Kidney (tissue), 11 donors: ENCODE data around the gene TTC28. TPM values are rescaled to one million over a fixed set of nuclear protein-coding genes. Genes with fewer than 3 reads are reported as not detected.
"Not testable (repeated sequence)": the region's sequence is repeated elsewhere in the genome, so short reads cannot be mapped to it uniquely, and the experiment has no call there.

Experiments
- DNase-seq, 5 donors: peaks; one replicate each; pipeline ENCODE4 v3.0.0-alpha.2; 2013 to 2020
- FAIRE-seq: peaks from 2 replicates; lab custom pipeline; 2012; peaks lifted over from hg19 to GRCh38; lab: Jason Lieb, UNC
- H3K27ac ChIP-seq, 2 donors: one replicate each; pipeline ENCODE4 v1.7.0; 2013; ENCODE audit warnings: low read depth in 2 of 2, low read length in 2 of 2, inconsistent platforms in 1 of 2
- H3K27me3 ChIP-seq: one replicate; pipeline ENCODE4 v1.7.1; 2013; ENCODE audit warnings: low read length, inconsistent platforms; ENCODE audit not compliant: control insufficient read depth, insufficient read depth
- H3K36me3 ChIP-seq, 3 donors: one replicate each; pipeline versions ENCODE4 v1.7.0 to v1.7.1; 2013; ENCODE audit warnings: low read length in 3 of 3, control low read depth in 1 of 3, inconsistent platforms in 1 of 3; ENCODE audit not compliant: insufficient read depth in 3 of 3, control insufficient read depth in 2 of 3
- H3K4me1 ChIP-seq, 3 donors: one replicate each; pipeline versions ENCODE4 v1.7.0 to v1.7.1; 2013; ENCODE audit warnings: low read length in 3 of 3, inconsistent platforms in 1 of 3, low read depth in 1 of 3; ENCODE audit not compliant: control insufficient read depth in 2 of 3, insufficient read depth in 2 of 3
- H3K4me3 ChIP-seq, 3 donors: one replicate each; pipeline versions ENCODE4 v1.7.0 to v1.8.1; 2013; ENCODE audit warnings: low read length in 3 of 3, control low read depth in 1 of 3, inconsistent platforms in 1 of 3
- H3K9ac ChIP-seq, 3 donors: one replicate each; pipeline versions ENCODE4 v1.7.0 to v1.7.1; 2013; ENCODE audit warnings: low read length in 3 of 3, control low read depth in 1 of 3, inconsistent platforms in 1 of 3
- H3K9me3 ChIP-seq, 3 donors: one replicate each; pipeline versions ENCODE4 v1.7.0 to v1.7.1; 2013; ENCODE audit warnings: low read length in 3 of 3, control low read depth in 1 of 3, inconsistent platforms in 1 of 3; ENCODE audit not compliant: control insufficient read depth in 2 of 3, insufficient read depth in 1 of 3
- intact Hi-C: fragments of 100-400 bp; cut with DNase I; formaldehyde crosslinking; loops from one replicate; pipeline ENCODE4 v1.11.1; 2022
- polyA plus RNA-seq: library from polyadenylated mRNA; stranded (reverse); fragments of 350-450 nt; fragmentation: Illumina TruSeq; extraction: RNeasy Lipid Tissue Mini Kit (QIAGEN cat#74804); gene quantifications from one replicate; pipeline ENCODE4 v1.2.3, GENCODE V29; 2014; ENCODE audit warnings: low read depth, low replicate concordance; ENCODE audit not compliant: insufficient read depth
- total RNA-seq: library from RNA; stranded (reverse); fragmentation: NEBNext Ultra II Directional; extraction: Animal tissue kit (Norgen Biotek cat#: 25700); gene quantifications from one replicate; pipeline ENCODE4 v1.2.1, GENCODE V29; 2021
- donor health status: control.
- donor health status: control.
- donor health status: DM: yes; HTN: yes; CAD: no.
- donor health status: Normal renal cell carcinoma (clear cell type).

TTC28 gene
- total and polyA plus RNA-seq, 2 donors from 2014 or later, result 3.5 to 40.2 TPM

DNA sequence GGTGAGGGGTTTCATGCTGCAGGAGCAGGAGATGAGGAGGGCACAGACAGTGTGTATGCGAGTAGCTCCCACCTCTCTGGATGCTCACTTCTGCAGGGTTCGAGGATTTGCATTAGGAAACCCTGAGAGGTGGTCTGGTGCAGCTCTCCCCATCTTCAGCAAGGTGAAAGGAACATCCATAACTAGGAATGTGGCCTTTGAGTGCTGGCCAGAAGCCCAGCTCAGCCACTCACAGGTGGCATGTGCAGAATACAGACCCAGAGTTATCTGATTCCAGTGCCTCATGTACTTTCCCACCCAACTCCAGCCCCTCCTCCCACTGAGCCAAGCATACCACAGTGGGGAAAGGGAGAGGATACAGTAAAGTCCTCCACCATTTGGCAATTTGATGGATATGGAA lies 10.2 kb upstream of the TTC28 start:
- H3K4me1 ChIP-seq, intact Hi-C loops, H3K9me3 ChIP-seq, H3K4me3 ChIP-seq, H3K9ac ChIP-seq, H3K36me3 ChIP-seq, H3K27me3 ChIP-seq, DNase-seq, H3K27ac ChIP-seq, FAIRE-seq: not testable (repeated sequence)

DNA sequence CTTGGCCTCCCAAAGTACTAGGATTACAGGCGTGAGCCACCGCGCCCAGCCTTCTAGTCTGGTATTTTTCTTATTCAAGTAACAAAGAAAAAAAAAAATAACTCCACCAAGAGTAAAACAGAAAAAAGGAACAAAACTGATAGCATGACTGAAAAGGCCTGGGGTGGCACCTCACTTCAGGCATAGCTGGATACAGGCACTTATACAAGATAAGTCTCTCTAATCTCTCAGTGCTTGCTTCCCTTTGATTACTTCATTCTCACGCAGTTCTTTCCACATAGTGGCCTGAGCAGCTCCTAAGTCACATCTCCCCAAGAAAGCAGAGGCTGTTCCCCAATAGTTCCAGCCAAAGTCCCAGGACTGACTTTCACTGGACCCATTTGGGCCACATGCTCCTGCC lies 3.3 kb upstream of the TTC28 start:
- FAIRE-seq, H3K4me3 ChIP-seq, H3K9me3 ChIP-seq, H3K27ac ChIP-seq, H3K36me3 ChIP-seq, H3K4me1 ChIP-seq, intact Hi-C loops, H3K9ac ChIP-seq, DNase-seq, H3K27me3 ChIP-seq: not testable (repeated sequence)

DNA sequence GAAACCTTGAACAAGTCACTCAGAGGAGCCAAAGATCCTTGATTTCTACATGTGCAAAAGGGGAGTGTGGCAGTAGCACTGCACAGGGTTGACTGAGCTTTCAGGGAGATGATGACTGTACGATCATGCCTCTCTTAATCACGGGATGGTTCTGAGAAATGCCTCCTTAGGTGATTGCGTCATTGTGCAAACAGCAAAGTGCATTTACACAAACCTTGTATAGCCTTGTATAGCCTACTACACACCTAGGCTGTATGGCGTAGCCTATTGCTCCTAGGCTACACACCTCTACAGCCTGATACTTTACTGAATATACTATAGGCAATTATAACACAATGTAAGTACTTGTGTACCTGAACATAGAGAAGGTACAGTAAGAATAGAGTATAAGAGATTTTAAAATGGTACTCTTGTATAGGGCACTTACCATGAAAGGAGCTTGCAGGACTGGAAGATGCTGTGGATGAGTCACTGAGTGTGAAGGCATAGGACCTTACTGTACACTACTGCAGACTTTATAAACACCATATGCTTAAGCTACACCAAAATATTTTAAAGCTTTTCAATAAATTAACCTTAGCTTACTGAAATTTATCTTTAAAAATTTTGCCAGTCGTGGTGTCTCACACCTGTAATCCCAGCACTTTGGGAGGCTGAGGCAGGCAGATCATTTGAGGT lies 1.3 kb upstream of the TTC28 start:
- H3K27me3 ChIP-seq, H3K9me3 ChIP-seq, H3K9ac ChIP-seq, H3K4me3 ChIP-seq, intact Hi-C loops, H3K27ac ChIP-seq, H3K36me3 ChIP-seq, FAIRE-seq, H3K4me1 ChIP-seq, DNase-seq: not testable (repeated sequence)

DNA sequence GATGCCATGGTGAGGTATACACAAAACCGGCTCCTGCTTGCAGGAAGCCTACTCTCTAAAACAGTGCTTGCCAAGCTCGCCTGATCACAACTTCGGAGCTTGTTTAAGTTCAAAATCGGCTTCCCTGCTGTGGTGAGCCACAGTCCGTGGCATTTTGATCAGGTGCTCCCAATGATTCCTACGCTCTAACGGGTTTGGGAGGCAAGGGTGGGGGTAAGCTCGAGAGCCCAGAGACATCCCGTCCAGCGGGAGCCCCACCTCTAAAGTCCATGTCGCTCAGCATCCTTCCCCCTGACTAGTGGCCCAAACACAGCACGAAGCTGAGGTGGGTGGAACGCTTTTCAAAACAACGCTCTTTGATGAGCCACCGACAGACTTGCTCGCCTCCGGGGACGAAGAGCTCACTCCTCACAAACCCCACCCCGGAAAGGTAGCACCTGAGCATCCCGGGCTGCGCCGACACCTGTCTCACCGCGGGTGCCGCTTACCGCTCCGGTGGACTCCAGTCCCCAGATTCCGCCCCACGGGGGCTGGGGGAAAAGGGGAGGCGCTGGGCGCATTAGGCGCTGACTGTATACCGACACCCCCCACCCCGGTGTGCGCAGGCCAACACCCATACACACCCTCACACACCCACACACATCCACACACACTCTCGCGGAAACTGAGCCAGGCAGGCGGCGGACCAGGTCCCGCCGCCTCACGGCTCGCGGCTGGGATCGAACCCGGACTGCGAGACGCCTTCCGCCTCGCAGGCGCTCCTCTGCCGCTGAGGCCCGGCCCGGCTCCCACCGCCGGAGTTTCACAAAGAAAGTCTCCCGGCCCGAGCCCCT lies 646 bp downstream of the TTC28 start:
- H3K36me3 ChIP-seq, H3K27ac ChIP-seq, H3K27me3 ChIP-seq, H3K9me3 ChIP-seq, H3K4me1 ChIP-seq, intact Hi-C loops, FAIRE-seq: not testable (repeated sequence)
- DNase-seq, result peak; percentile 29 to 84 (median 44)
- peak overlapping the region; percentile 43 to 69 (median 51) for H3K9ac ChIP-seq
- peak overlapping the region; percentile 60 to 78 (median 68) for H3K4me3 ChIP-seq

DNA sequence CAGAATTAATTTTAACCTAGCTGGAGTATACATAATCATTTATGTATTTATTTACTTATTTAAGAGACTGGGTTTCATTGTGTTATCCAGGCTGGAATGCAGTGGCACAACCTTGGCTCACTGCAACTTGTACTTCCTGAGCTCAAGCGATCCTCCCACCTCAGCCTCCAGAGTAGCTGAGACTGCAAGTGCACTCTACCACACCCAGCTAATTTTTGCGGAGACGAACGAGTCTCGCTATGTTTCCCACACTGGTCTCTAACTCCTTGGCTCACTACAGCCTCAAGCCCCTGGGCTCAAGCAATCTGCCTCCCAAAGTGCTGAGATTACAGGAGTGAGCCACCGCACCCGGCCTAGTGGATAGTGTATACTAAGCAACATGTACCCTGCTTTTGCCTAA lies 1.5 kb downstream of the TTC28 start:
- FAIRE-seq, H3K4me1 ChIP-seq, DNase-seq, H3K27me3 ChIP-seq, H3K4me3 ChIP-seq, H3K9me3 ChIP-seq, H3K9ac ChIP-seq, intact Hi-C loops, H3K27ac ChIP-seq, H3K36me3 ChIP-seq: not testable (repeated sequence)
